Measurements from ENCODE around the gene ATP11A.

GRCh38 chr13:112702341-112702985 lies 12.6 kb downstream of the ATP11A start:
- TF ChIP-seq CTCF (IDR thresholded peaks at IDR 0.05) = no peak
- TF ChIP-seq EP300 (IDR thresholded peaks at IDR 0.05) = no peak
- no peak for TF ChIP-seq POLR2AphosphoS5 (IDR thresholded peaks at IDR 0.05)
- no peak for TF ChIP-seq POLR2A (IDR thresholded peaks at IDR 0.05)

Measured in sigmoid colon (tissue), 4 donors.